K562 (cell line): Measurements from ENCODE around the gene COMTD1. TPM values are rescaled to one million over a fixed set of nuclear protein-coding genes. Genes with fewer than 3 reads are reported as not detected.

Experiments
- ARID1B ChIP-seq: fragments of 450-650 bp; IDR thresholded peaks from 2 replicates; pipeline ENCODE4 v1.6.1; 2016; ENCODE audit warnings: antibody characterized with exemption, mild to moderate bottlenecking, inconsistent platforms
- ARNT ChIP-seq, 2 experiments: fragments of 450-650 bp; IDR thresholded peaks; 2 replicates each; pipeline ENCODE4 v1.6.1; 2016; ENCODE audit warnings: mild to moderate bottlenecking in 1 of 2
- ATF1 ChIP-seq, 2 experiments: fragments of 450-650 bp in 1 of 2; IDR thresholded peaks; 2 replicates each; pipeline ENCODE4 v1.6.1; 2016; ENCODE audit warnings: missing compliant biosample characterization in 1 of 2, missing genetic modification characterization in 1 of 2
- BACH1 ChIP-seq: fragments of 200-800 bp; sonication (Bioruptor generic); IDR thresholded peaks from 2 replicates; pipeline ENCODE4 v1.6.1; 2016; ENCODE audit warnings: missing genetic modification characterization, missing compliant biosample characterization
- BCOR ChIP-seq: fragments of 450-650 bp; IDR thresholded peaks from 2 replicates; pipeline ENCODE4 v1.6.1; 2016
- CBX2 ChIP-seq: fragments of 200-600 bp; sonication (generic); IDR thresholded peaks from one replicate; pipeline ENCODE4 v1.6.1; 2012; ENCODE audit warnings: mild to moderate bottlenecking, low read length, inconsistent platforms; ENCODE audit not compliant: insufficient read depth, poor library complexity, severe bottlenecking
- CC2D1A ChIP-seq: fragments of 450-650 bp; IDR thresholded peaks from 2 replicates; pipeline ENCODE4 v1.6.1; 2017; ENCODE audit warnings: mild to moderate bottlenecking
- DEAF1 ChIP-seq: fragments of 450-650 bp; formaldehyde crosslinking; IDR thresholded peaks from 2 replicates; pipeline ENCODE4 v1.4.0; 2020; ENCODE audit warnings: mild to moderate bottlenecking, moderate library complexity
- DPF2 ChIP-seq: fragments of 450-650 bp; IDR thresholded peaks from 2 replicates; pipeline ENCODE4 v1.6.1; 2016
- GTF2E2 ChIP-seq: fragments of 200-800 bp; sonication (Bioruptor generic); IDR thresholded peaks from 2 replicates; pipeline ENCODE4 v1.6.1; 2016; ENCODE audit warnings: missing genetic modification characterization, missing compliant biosample characterization
- HOXB6 ChIP-seq: fragments of 250-450 bp; sonication (Bioruptor Pico); IDR thresholded peaks from 2 replicates; pipeline ENCODE4 v1.5.1; 2022; ENCODE audit warnings: mild to moderate bottlenecking, borderline replicate concordance
- ID3 ChIP-seq, 2 experiments: fragments of 250-450 bp in 1 of 2; fragments of 450-650 bp in 1 of 2; sonication (Bioruptor Pico) in 1 of 2; IDR thresholded peaks; 2 replicates each; pipeline versions ENCODE4 v1.6.1 to v1.8.0; 2016 to 2021; ENCODE audit warnings: mild to moderate bottlenecking in 2 of 2, moderate library complexity in 2 of 2, missing compliant biosample characterization in 1 of 2, missing genetic modification characterization in 1 of 2
- KDM4B ChIP-seq, 2 experiments: fragments of 450-650 bp in 1 of 2; sonication (generic) in 1 of 2; IDR thresholded peaks; 2 replicates each; pipeline ENCODE4 v1.6.1; 2016 to 2017; ENCODE audit warnings: borderline replicate concordance in 2 of 2, antibody characterized with exemption in 1 of 2, low read depth in 1 of 2, mild to moderate bottlenecking in 1 of 2
- L3MBTL2 ChIP-seq: fragments of 450-650 bp; IDR thresholded peaks from 2 replicates; pipeline ENCODE4 v1.6.1; 2016; ENCODE audit warnings: mild to moderate bottlenecking, moderate library complexity
- MEF2D ChIP-seq: conservative IDR thresholded peaks from 2 replicates; pipeline ENCODE4 v1.6.1; 2016; ENCODE audit warnings: low read depth, missing genetic modification characterization, missing compliant biosample characterization
- POLR3G ChIP-seq: IDR thresholded peaks from 2 replicates; pipeline ENCODE4 v1.6.1; 2011; ENCODE audit not compliant: insufficient read length, insufficient replicate concordance; ENCODE audit errors: extremely low read depth
- PTBP1 ChIP-seq: fragments of 200-400 bp; formaldehyde crosslinking; IDR thresholded peaks from 2 replicates; pipeline ENCODE4 v1.6.1; 2017; ENCODE audit warnings: low read depth, low read length
- SIX5 ChIP-seq, 2 experiments: IDR thresholded peaks; 2 replicates each; pipeline ENCODE4 v1.6.1; 2011; ENCODE audit warnings: low read length in 2 of 2, borderline replicate concordance in 1 of 2, low read depth in 1 of 2, mild to moderate bottlenecking in 1 of 2, moderate library complexity in 1 of 2; ENCODE audit not compliant: insufficient read depth in 1 of 2
- SMAD3 ChIP-seq: fragments of 450-650 bp; formaldehyde crosslinking; conservative IDR thresholded peaks from 2 replicates; pipeline ENCODE4 v1.4.0; 2020; ENCODE audit warnings: mild to moderate bottlenecking
- SMARCA4 ChIP-seq: fragments of 450-650 bp; IDR thresholded peaks from 2 replicates; pipeline ENCODE4 v1.6.1; 2016
- SRSF7 ChIP-seq: fragments of 200-400 bp; formaldehyde crosslinking; optimal IDR thresholded peaks from 2 replicates; pipeline ENCODE3; 2017; ENCODE audit warnings: mild to moderate bottlenecking, low read depth, low read length
- TAL1 ChIP-seq: fragments of 450-650 bp; IDR thresholded peaks from 2 replicates; pipeline ENCODE4 v1.6.1; 2016; ENCODE audit warnings: mild to moderate bottlenecking
- TEAD1 ChIP-seq, 2 experiments: fragments of 450-650 bp in 1 of 2; sonication (generic) in 1 of 2; formaldehyde crosslinking; IDR thresholded peaks; 2 replicates each; pipeline versions ENCODE4 v1.4.0 to v1.8.0; 2020 to 2022; ENCODE audit warnings: mild to moderate bottlenecking in 2 of 2, missing genetic modification reagents in 1 of 2
- TEAD2 ChIP-seq: fragments of 450-650 bp; IDR thresholded peaks from 2 replicates; pipeline ENCODE4 v1.6.1; 2016; ENCODE audit warnings: missing genetic modification characterization, control low read depth, missing compliant biosample characterization
- XRCC4 ChIP-seq: IDR thresholded peaks from one replicate; pipeline ENCODE4 v1.6.1; 2011; ENCODE audit not compliant: insufficient read depth, insufficient read length; ENCODE audit errors: extremely low read depth
- ZBTB7A ChIP-seq: IDR thresholded peaks from 2 replicates; pipeline ENCODE4 v1.6.1; 2011; ENCODE audit warnings: low read depth, mild to moderate bottlenecking, low read length, moderate library complexity, borderline replicate concordance; ENCODE audit not compliant: control insufficient read depth
- ZNF316 ChIP-seq: fragments of 450-650 bp; IDR thresholded peaks from 2 replicates; pipeline ENCODE4 v1.6.1; 2016
- ZNF408 ChIP-seq: fragments of 250-450 bp; sonication (Bioruptor Pico); IDR thresholded peaks from 2 replicates; pipeline ENCODE4 v1.4.0; 2020; ENCODE audit warnings: low read depth, mild to moderate bottlenecking, moderate library complexity
- ZSCAN29 ChIP-seq: fragments of 450-650 bp; IDR thresholded peaks from 2 replicates; pipeline ENCODE4 v1.6.1; 2017
- polyA plus RNA-seq, 8 experiments: library from polyadenylated mRNA; depleted of rRNA in 4 of 8; stranded (reverse) in 5 of 8; unstranded in 3 of 8; fragments of >200 nt; fragmentation: Nextera tagmentation in 2 of 8; fragmentation: Illumina TruSeq in 1 of 8; extraction: Ambion mirVana in 2 of 8; extraction: Trizol in 1 of 8; gene quantifications; 2 replicates each; pipeline versions ENCODE4 v1.2.1 to v1.2.3, GENCODE V29; 2011 to 2014; ENCODE audit warnings: inconsistent platforms in 1 of 8, missing spikeins in 1 of 8
- total RNA-seq, 7 experiments: library from RNA; depleted of rRNA in 6 of 7; stranded (reverse); fragments of >200 nt in 6 of 7; fragmentation: Illumina TruSeq in 2 of 7; extraction: Trizol in 2 of 7; gene quantifications; 2 replicates each; pipeline versions ENCODE4 v1.2.1 to v1.2.3, GENCODE V29; 2011 to 2021; ENCODE audit warnings: low replicate concordance in 1 of 7

COMTD1 gene
- total and polyA plus RNA-seq, 9 of the 15 experiments (the other 6 are each of a cell fraction or from before 2014, with no cell fraction given), result 0.41 to 112 (median 13.7) TPM

- TF ChIP-seq HOXB6 (CRISPR knock-in tag), result no peak
- TF ChIP-seq DPF2, result peak; percentile 99
- TF ChIP-seq SRSF7, result no peak
- no peak for TF ChIP-seq CBX2
- TF ChIP-seq ZSCAN29, result no peak
- no peak for TF ChIP-seq KDM4B (IDR thresholded peaks at IDR 0.05; ENCODE audit: borderline replicate concordance in 2 of 2, low read depth in 1 of 2)
- TF ChIP-seq TEAD1 (CRISPR knock-in tag; IDR thresholded peaks at IDR 0.05), result 0 out of 4 replicates have a peak, but pooled peaks of 1 of the 2 experiments have one; percentile 19
- TF ChIP-seq BCOR, result peak; percentile 68
- TF ChIP-seq ATF1 (CRISPR knock-in tag; IDR thresholded peaks at IDR 0.05), result no peak
- peak; percentile 80 for TF ChIP-seq ATF1 (tag; IDR thresholded peaks at IDR 0.05)
- no peak for TF ChIP-seq SIX5 (IDR thresholded peaks at IDR 0.05; ENCODE audit: borderline replicate concordance in 1 of 2, insufficient read depth in 1 of 2, low read depth in 1 of 2, low read length in 2 of 2)
- TF ChIP-seq L3MBTL2, result peak; percentile 63
- TF ChIP-seq DEAF1 (CRISPR knock-in tag), result no peak
- 0 out of 2 replicates have a peak, but pooled peaks have one; percentile 38 for TF ChIP-seq MEF2D (tag)
- TF ChIP-seq TAL1, result peak; percentile 56
- 0 out of 2 replicates have a peak, but pooled peaks have one; percentile 61 for TF ChIP-seq BACH1 (tag)
- no peak for TF ChIP-seq PTBP1
- TF ChIP-seq ARID1B, result peak; percentile 95
- peak; percentile 60 to 94; a peak in 3 of 4 replicates for TF ChIP-seq ARNT (IDR thresholded peaks at IDR 0.05)
- TF ChIP-seq ZBTB7A, result no peak
- TF ChIP-seq ZNF316, result peak; percentile 91
- no peak for TF ChIP-seq XRCC4
- TF ChIP-seq CC2D1A, result peak; percentile 34; the same call in 1 of the 2 replicates
- no peak for TF ChIP-seq SMAD3 (CRISPR knock-in tag)
- TF ChIP-seq ID3 (CRISPR knock-in tag; IDR thresholded peaks at IDR 0.05), result no peak
- peak; percentile 98 for TF ChIP-seq ID3 (tag; IDR thresholded peaks at IDR 0.05)
- TF ChIP-seq TEAD2 (tag), result no peak
- no peak for TF ChIP-seq ZNF408 (CRISPR knock-in tag)
- TF ChIP-seq SMARCA4, result peak; percentile 98
- peak; percentile 52; the same call in 1 of the 2 replicates for TF ChIP-seq GTF2E2 (tag)
- no peak for TF ChIP-seq POLR3G
Measured at GRCh38 chr10:75191821-75192568, 43.8 kb downstream of the COMTD1 start (continued).
